ENCODE data around the gene ZNF570. TPM values are rescaled to one million over a fixed set of nuclear protein-coding genes. Genes with fewer than 3 reads are reported as not detected.
A peak's percentile ranks its signal among the peaks of the same experiment; 100 is the strongest.

Gene ZNF570
- polyA plus RNA-seq, result 5.6 TPM
- long read RNA-seq, donor 1, result 0 reads
- long read RNA-seq, donor 2, full-length matches to known transcripts, result 1 of 1 reads
- long read RNA-seq, donor 2, partial matches to known transcripts, result 0 of 1 reads
- long read RNA-seq, donor 2, other reads (novel, unspliced or antisense), result 0 of 1 reads
- long read RNA-seq, donor 3, result 0 reads
- long read RNA-seq, donor 4, full-length matches to known transcripts, result 2 of 2 reads
- long read RNA-seq, donor 4, partial matches to known transcripts, result 0 of 2 reads
- long read RNA-seq, donor 4, other reads (novel, unspliced or antisense), result 0 of 2 reads
- long read RNA-seq, donor 5, result 0 reads
- long read RNA-seq, donor 6, full-length matches to known transcripts, result 1 of 1 reads
- long read RNA-seq, donor 6, partial matches to known transcripts, result 0 of 1 reads
- long read RNA-seq, donor 6, other reads (novel, unspliced or antisense), result 0 of 1 reads
- long read RNA-seq, donor 7, full-length matches to known transcripts, result 2 of 2 reads
- long read RNA-seq, donor 7, partial matches to known transcripts, result 0 of 2 reads
- long read RNA-seq, donor 7, other reads (novel, unspliced or antisense), result 0 of 2 reads
- long read RNA-seq, donor 8, full-length matches to known transcripts, result 1 of 1 reads
- long read RNA-seq, donor 8, partial matches to known transcripts, result 0 of 1 reads
- long read RNA-seq, donor 8, other reads (novel, unspliced or antisense), result 0 of 1 reads
- long read RNA-seq, donor 9, result 0 reads
- long read RNA-seq, donor 10, full-length matches to known transcripts, result 1 of 1 reads
- long read RNA-seq, donor 10, partial matches to known transcripts, result 0 of 1 reads
- long read RNA-seq, donor 10, other reads (novel, unspliced or antisense), result 0 of 1 reads
- long read RNA-seq, donor 11, full-length matches to known transcripts, result 3 of 3 reads
- long read RNA-seq, donor 11, partial matches to known transcripts, result 0 of 3 reads
- long read RNA-seq, donor 11, other reads (novel, unspliced or antisense), result 0 of 3 reads

GRCh38 chr19:37468961-37469777, at the start of gene ZNF570:
Gene ZNF570 (plus strand): TSS chr19:37469356. CDS start chr19:37470355, 999 bp downstream.
- Histone ChIP-seq H3K36me3 (ENCODE audit: control insufficient read depth, insufficient read depth, low read length) (peaks cover 12% of the 10 kb centered on the region), H3K27ac (ENCODE audit: low read length) (peak within 1 kb of the TSS; percentile 76), H3K4me1 (ENCODE audit: control insufficient read depth, insufficient read depth, low read length) (peaks cover 3% of the 10 kb centered on the region), H3K27me3 (ENCODE audit: control insufficient read depth, insufficient read depth, low read length) (no peaks in the 10 kb centered on the region), H3K9me3 (ENCODE audit: control insufficient read depth, low read depth, low read length) (peaks cover 12% of the 10 kb centered on the region), H3K4me3 (ENCODE audit: low read length) (peak within 1 kb of the TSS; percentile 89)
- DNase-seq, result peak; percentile 84 to 97
- WGBS (ENCODE audit: insufficient coverage, low lambda C conversion rate), result no CpG with 5 or more reads among the region's 63 CpGs

DNA sequence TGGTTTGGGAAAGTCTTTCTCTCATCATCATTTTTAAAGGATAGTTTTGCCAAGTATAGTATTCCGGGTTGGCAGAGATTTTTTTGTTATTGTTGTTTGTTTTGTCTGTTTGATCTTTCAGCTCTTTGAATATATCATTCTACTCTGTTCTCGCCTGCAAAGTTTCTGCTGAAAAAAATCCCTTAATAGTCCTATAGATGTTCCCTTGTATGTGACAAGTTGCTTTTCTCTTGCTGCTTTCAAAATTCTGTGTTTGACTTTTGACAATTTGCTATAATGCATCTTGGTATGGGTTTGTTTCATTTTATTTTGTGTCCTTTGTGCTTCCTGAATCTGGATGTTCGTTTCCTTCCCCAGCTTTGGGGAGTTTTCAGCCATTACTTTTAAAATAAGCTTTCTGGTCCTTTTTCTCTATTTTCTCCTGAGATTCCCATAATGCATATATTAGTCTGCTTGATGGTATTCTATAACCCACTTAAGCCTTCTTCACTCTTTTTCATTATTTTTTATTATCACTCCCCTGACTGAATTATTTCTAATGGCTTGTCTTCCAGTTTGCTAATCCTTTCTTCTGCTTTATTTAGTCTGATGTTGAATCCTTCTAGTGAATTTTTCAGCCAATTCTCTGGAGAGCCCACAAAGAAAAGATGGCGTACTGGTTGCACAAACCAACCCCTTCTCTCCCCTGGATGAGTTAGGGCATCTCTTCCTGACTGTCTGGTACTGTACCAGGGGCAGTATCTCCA, 16.5 kb upstream of the ZNF570 start:
- peaks cover 36% of the 10 kb centered on the region for H3K9me3 ChIP-seq (ENCODE audit: control insufficient read depth, low read depth, low read length)

DNA sequence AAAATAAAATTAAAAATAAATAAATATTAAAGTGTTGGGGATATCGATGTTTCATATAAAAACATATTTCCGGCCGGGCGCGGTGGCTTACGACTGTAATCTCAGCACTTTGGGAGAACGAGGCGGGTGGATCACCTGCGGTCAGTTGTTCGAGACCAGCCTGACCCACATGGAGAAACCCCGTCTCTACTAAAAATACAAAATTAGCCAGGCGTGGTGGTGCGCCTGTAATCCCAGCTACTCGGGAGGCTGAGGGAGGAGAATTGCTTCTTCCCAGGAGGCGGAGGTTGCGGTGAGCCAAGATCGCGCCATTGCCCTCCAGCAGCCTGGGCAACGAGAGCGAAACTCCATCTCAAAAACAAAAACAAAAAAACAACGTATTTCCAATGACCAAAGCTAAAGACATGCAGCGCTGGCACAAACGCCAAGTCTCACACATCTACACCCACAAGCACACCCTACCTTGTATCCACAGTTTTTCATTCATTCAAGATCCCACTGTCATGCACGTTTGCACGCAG, 2.8 kb upstream of the ZNF570 start:
- 25% methylated on average over 4 of the region's 25 CpGs for WGBS (ENCODE audit: insufficient coverage, low lambda C conversion rate)
- DNase-seq, result no peak

More for the DNA sequence above, 16.5 kb upstream of the ZNF570 start:
- H3K4me1 ChIP-seq (ENCODE audit: control insufficient read depth, insufficient read depth, low read length), result no peaks in the 10 kb centered on the region
- DNase-seq, result no peak
- 100% methylated on average over 3 of the region's 4 CpGs for WGBS (ENCODE audit: insufficient coverage, low lambda C conversion rate)
- no peak overlapping the region for H3K4me3 ChIP-seq (ENCODE audit: low read length)
- H3K27ac ChIP-seq (ENCODE audit: low read length), result no peak overlapping the region
- no peaks in the 10 kb centered on the region for H3K27me3 ChIP-seq (ENCODE audit: control insufficient read depth, insufficient read depth, low read length)
- H3K36me3 ChIP-seq (ENCODE audit: control insufficient read depth, insufficient read depth, low read length), result peaks cover 5% of the 10 kb centered on the region

GRCh38 chr19:37466798-37467607, 2.2 kb upstream of the ZNF570 start, which contains the start of gene ZNF569:
Gene ZNF569 (minus strand): TSS chr19:37467444. CDS start chr19:37444921, 22,523 bp downstream.
- H3K27ac ChIP-seq (ENCODE audit: low read length), result peak within 1 kb of the TSS; percentile 85
- peaks cover 5% of the 10 kb centered on the region for H3K9me3 ChIP-seq (ENCODE audit: control insufficient read depth, low read depth, low read length)
- peak; percentile 91 to 98 for DNase-seq
- WGBS (ENCODE audit: insufficient coverage, low lambda C conversion rate), result no CpG with 5 or more reads among the region's 62 CpGs
- H3K36me3 ChIP-seq (ENCODE audit: control insufficient read depth, insufficient read depth, low read length), result peaks cover 14% of the 10 kb centered on the region
- H3K4me1 ChIP-seq (ENCODE audit: control insufficient read depth, insufficient read depth, low read length), result peaks cover 3% of the 10 kb centered on the region
- H3K27me3 ChIP-seq (ENCODE audit: control insufficient read depth, insufficient read depth, low read length), result no peaks in the 10 kb centered on the region
- H3K4me3 ChIP-seq (ENCODE audit: low read length), result peak within 1 kb of the TSS; percentile 89

More for the DNA sequence above, 2.8 kb upstream of the ZNF570 start:
- Histone ChIP-seq H3K4me1 (ENCODE audit: control insufficient read depth, insufficient read depth, low read length) (peaks cover 3% of the 10 kb centered on the region), H3K9me3 (ENCODE audit: control insufficient read depth, low read depth, low read length) (peaks cover 5% of the 10 kb centered on the region), H3K27ac (ENCODE audit: low read length) (peak overlapping the region; percentile 85), H3K27me3 (ENCODE audit: control insufficient read depth, insufficient read depth, low read length) (no peaks in the 10 kb centered on the region), H3K4me3 (ENCODE audit: low read length) (peak overlapping the region; percentile 89), H3K36me3 (ENCODE audit: control insufficient read depth, insufficient read depth, low read length) (peaks cover 11% of the 10 kb centered on the region)

GRCh38 chr19:37467608-37468090, 1.5 kb upstream of the ZNF570 start:
- DNase-seq, result no peak
- H3K36me3 ChIP-seq (ENCODE audit: control insufficient read depth, insufficient read depth, low read length), result peaks cover 12% of the 10 kb centered on the region
- H3K9me3 ChIP-seq (ENCODE audit: control insufficient read depth, low read depth, low read length), result peaks cover 10% of the 10 kb centered on the region
- H3K4me1 ChIP-seq (ENCODE audit: control insufficient read depth, insufficient read depth, low read length), result peaks cover 3% of the 10 kb centered on the region
- no CpG with 5 or more reads among the region's 18 CpGs for WGBS (ENCODE audit: insufficient coverage, low lambda C conversion rate)
- H3K27ac ChIP-seq (ENCODE audit: low read length), result peak overlapping the region; percentile 85
- H3K27me3 ChIP-seq (ENCODE audit: control insufficient read depth, insufficient read depth, low read length), result no peaks in the 10 kb centered on the region
- peak overlapping the region; percentile 89 for H3K4me3 ChIP-seq (ENCODE audit: low read length)

GRCh38 chr19:37470216-37470615, 1.1 kb downstream of the ZNF570 start:
- Histone ChIP-seq H3K9me3 (ENCODE audit: control insufficient read depth, low read depth, low read length) (peaks cover 19% of the 10 kb centered on the region), H3K36me3 (ENCODE audit: control insufficient read depth, insufficient read depth, low read length) (peaks cover 5% of the 10 kb centered on the region), H3K27ac (ENCODE audit: low read length) (no peak overlapping the region), H3K4me3 (ENCODE audit: low read length) (peak overlapping the region; percentile 89), H3K4me1 (ENCODE audit: control insufficient read depth, insufficient read depth, low read length) (peaks cover 3% of the 10 kb centered on the region), H3K27me3 (ENCODE audit: control insufficient read depth, insufficient read depth, low read length) (no peaks in the 10 kb centered on the region)
- no CpG with 5 or more reads among the region's 4 CpGs for WGBS (ENCODE audit: insufficient coverage, low lambda C conversion rate)
- DNase-seq, result peak in 1 of 2 donors; percentile 5

DNA sequence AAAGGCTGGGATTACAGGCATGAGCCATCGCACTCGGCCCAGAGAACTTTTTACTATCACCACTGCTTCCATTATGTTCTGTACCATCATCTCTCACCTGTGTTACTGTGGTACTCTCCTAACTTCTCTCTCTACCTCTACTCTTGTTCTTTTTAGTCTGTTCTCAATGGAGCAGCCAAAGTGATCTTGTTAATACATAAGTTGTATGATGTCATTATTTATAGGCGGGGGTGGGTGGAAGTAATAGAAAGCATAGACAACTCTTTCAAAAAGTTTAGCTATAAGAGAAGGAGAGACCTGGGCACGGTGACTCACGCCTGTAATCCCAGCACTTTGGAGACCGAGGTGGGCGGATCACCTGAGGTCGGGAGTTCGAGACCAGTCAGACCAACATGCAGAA, 3.0 kb downstream of the ZNF570 start:
- H3K27me3 ChIP-seq (ENCODE audit: control insufficient read depth, insufficient read depth, low read length), result no peaks in the 10 kb centered on the region
- WGBS (ENCODE audit: insufficient coverage, low lambda C conversion rate), result no CpG with 5 or more reads among the region's 9 CpGs

GRCh38 chr19:37484406-37485168, 15.4 kb downstream of the ZNF570 start:
- Histone ChIP-seq H3K36me3 (ENCODE audit: control insufficient read depth, insufficient read depth, low read length) (peaks cover 20% of the 10 kb centered on the region), H3K27me3 (ENCODE audit: control insufficient read depth, insufficient read depth, low read length) (no peaks in the 10 kb centered on the region), H3K9me3 (ENCODE audit: control insufficient read depth, low read depth, low read length) (peaks cover 28% of the 10 kb centered on the region), H3K4me3 (ENCODE audit: low read length) (no peak overlapping the region), H3K27ac (ENCODE audit: low read length) (no peak overlapping the region), H3K4me1 (ENCODE audit: control insufficient read depth, insufficient read depth, low read length) (no peaks in the 10 kb centered on the region)
- 100% methylated on average over 3 of the region's 8 CpGs for WGBS (ENCODE audit: insufficient coverage, low lambda C conversion rate)
- DNase-seq, result no peak

More for the DNA sequence above, 3.0 kb downstream of the ZNF570 start:
- Histone ChIP-seq H3K9me3 (ENCODE audit: control insufficient read depth, low read depth, low read length) (peaks cover 19% of the 10 kb centered on the region), H3K27ac (ENCODE audit: low read length) (no peak overlapping the region), H3K4me1 (ENCODE audit: control insufficient read depth, insufficient read depth, low read length) (peaks cover 3% of the 10 kb centered on the region), H3K36me3 (ENCODE audit: control insufficient read depth, insufficient read depth, low read length) (peaks cover 22% of the 10 kb centered on the region), H3K4me3 (ENCODE audit: low read length) (no peak overlapping the region)
- no peak for DNase-seq

Data from large intestine (tissue), 12 donors.